ENCODE data around the gene LSM11.

LSM11 gene

DNA sequence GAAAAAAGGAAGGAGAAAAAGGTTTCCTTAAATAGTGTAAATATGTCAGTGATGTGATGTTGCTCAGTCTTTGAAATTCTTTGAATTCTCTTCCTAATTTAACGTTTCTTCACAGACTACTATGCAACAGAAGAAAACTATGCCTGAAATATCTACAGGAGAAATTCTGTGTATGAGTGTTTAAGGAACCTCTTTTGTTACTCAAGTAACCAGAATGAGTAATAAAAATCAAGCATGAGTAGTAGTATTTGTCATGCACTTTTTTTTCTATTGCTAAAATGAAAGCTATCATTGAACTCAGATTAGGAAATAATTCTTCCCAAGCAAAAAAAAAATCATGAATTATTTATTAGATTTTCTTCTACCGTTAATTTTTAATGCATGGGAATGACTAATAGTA is 32.6 kb upstream of the LSM11 start:
- TF ChIP-seq FOXP2 (optimal IDR thresholded peaks at IDR 0.05; ENCODE audit: borderline replicate concordance, extremely low read depth, extremely low read length, insufficient read depth) (no peak), POLR2AphosphoS5 (IDR thresholded peaks at IDR 0.05; ENCODE audit: low read depth, low read length) (no peak), TAF1 (IDR thresholded peaks at IDR 0.05; ENCODE audit: borderline replicate concordance, insufficient read depth, low read length) (no peak), SIN3A (IDR thresholded peaks at IDR 0.05; ENCODE audit: borderline replicate concordance, insufficient read depth, low read length) (no peak)
- TF ChIP-seq, protein P1, sequence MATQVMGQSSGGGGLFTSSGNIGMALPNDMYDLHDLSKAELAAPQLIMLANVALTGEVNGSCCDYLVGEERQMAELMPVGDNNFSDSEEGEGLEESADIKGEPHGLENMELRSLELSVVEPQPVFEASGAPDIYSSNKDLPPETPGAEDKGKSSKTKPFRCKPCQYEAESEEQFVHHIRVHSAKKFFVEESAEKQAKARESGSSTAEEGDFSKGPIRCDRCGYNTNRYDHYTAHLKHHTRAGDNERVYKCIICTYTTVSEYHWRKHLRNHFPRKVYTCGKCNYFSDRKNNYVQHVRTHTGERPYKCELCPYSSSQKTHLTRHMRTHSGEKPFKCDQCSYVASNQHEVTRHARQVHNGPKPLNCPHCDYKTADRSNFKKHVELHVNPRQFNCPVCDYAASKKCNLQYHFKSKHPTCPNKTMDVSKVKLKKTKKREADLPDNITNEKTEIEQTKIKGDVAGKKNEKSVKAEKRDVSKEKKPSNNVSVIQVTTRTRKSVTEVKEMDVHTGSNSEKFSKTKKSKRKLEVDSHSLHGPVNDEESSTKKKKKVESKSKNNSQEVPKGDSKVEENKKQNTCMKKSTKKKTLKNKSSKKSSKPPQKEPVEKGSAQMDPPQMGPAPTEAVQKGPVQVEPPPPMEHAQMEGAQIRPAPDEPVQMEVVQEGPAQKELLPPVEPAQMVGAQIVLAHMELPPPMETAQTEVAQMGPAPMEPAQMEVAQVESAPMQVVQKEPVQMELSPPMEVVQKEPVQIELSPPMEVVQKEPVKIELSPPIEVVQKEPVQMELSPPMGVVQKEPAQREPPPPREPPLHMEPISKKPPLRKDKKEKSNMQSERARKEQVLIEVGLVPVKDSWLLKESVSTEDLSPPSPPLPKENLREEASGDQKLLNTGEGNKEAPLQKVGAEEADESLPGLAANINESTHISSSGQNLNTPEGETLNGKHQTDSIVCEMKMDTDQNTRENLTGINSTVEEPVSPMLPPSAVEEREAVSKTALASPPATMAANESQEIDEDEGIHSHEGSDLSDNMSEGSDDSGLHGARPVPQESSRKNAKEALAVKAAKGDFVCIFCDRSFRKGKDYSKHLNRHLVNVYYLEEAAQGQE (IDR thresholded peaks at IDR 0.05; ENCODE audit: insufficient read depth in 1 of 2, low read depth in 2 of 2, low read length in 2 of 2), result no peak

DNA sequence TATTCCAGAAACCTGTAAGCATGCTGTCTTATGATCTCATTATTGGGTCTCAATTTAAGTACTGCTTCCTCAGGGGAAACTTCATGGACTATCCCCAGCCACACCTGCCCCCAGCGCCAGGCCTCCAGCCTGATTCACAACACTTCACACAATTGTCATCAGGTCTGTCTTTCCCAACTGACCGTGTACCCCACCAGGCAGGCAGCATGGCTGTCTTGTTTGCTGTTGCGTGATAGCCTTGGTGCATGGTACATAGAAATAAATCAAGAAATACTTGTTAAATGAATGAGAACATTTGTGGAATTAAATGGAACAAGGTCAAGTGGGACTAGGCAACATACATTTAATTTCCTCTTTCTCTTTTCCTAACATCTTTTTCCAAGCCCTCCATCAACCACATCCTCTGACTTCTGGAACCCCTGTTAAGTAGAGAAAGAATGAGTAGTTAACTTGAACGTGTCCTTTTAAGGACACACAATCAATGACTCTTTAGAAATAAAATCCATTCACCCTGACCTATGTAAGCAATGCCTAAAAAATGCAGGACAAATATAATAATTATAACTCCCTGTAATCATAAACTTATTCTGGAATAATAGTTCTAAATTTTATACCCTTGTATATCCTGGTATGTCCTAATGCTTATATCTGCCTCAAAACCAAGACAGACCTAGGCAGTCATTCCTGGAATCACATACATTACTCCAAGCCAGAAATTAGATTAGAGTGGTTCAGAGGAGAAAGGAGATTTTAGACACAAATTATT is 29.5 kb upstream of the LSM11 start:
- no peak for TF ChIP-seq POLR2AphosphoS5 (IDR thresholded peaks at IDR 0.05; ENCODE audit: low read depth, low read length)
- TF ChIP-seq TAF1 (IDR thresholded peaks at IDR 0.05; ENCODE audit: borderline replicate concordance, insufficient read depth, low read length), result no peak
- TF ChIP-seq, protein P1 (IDR thresholded peaks at IDR 0.05; ENCODE audit: insufficient read depth in 1 of 2, low read depth in 2 of 2, low read length in 2 of 2), result no peak
- no peak for TF ChIP-seq FOXP2 (optimal IDR thresholded peaks at IDR 0.05; ENCODE audit: borderline replicate concordance, extremely low read depth, extremely low read length, insufficient read depth)
- TF ChIP-seq SIN3A (IDR thresholded peaks at IDR 0.05; ENCODE audit: borderline replicate concordance, insufficient read depth, low read length), result no peak

DNA sequence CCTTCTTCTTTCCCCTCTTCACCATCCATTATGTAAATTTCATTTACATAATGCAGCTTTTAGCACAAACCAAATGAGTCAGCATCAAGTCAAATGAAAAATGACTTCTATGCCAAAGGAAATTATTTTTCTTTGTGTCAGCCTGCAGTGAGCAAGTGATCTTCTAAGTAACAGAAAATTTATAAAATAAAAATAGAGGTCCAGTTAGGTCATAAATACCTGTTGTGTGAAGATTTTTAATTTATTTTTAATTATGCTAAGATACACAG is 29.0 kb upstream of the LSM11 start:
- TF ChIP-seq TAF1 (IDR thresholded peaks at IDR 0.05; ENCODE audit: borderline replicate concordance, insufficient read depth, low read length), result no peak
- TF ChIP-seq FOXP2 (optimal IDR thresholded peaks at IDR 0.05; ENCODE audit: borderline replicate concordance, extremely low read depth, extremely low read length, insufficient read depth), result no peak
- TF ChIP-seq POLR2AphosphoS5 (IDR thresholded peaks at IDR 0.05; ENCODE audit: low read depth, low read length), result no peak
- no peak for TF ChIP-seq SIN3A (IDR thresholded peaks at IDR 0.05; ENCODE audit: borderline replicate concordance, insufficient read depth, low read length)
- TF ChIP-seq, protein P1 (IDR thresholded peaks at IDR 0.05; ENCODE audit: insufficient read depth in 1 of 2, low read depth in 2 of 2, low read length in 2 of 2), result no peak

DNA sequence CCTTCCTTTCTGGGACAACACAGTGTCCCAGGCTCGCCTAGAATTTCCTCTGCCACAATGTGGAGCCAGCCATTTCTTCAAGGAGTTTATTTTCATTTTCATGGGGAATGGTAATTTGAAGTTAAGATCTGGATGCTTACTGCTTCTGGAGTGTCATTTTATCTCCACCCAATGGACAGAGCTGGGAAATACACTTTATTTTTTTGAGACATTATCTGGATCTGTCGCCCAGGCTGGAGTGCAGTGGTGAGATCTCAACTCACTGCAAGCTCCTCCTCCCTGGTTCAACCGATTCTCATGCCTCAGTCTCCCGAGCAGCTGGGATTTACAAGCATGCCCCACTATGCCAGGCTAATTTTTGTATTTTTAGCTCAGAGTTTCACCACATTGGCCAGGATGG is 25.0 kb upstream of the LSM11 start:
- TF ChIP-seq POLR2AphosphoS5 (IDR thresholded peaks at IDR 0.05; ENCODE audit: low read depth, low read length) (no peak), FOXP2 (optimal IDR thresholded peaks at IDR 0.05; ENCODE audit: borderline replicate concordance, extremely low read depth, extremely low read length, insufficient read depth) (no peak), TAF1 (IDR thresholded peaks at IDR 0.05; ENCODE audit: borderline replicate concordance, insufficient read depth, low read length) (no peak), SIN3A (IDR thresholded peaks at IDR 0.05; ENCODE audit: borderline replicate concordance, insufficient read depth, low read length) (no peak)
- TF ChIP-seq, protein P1 (IDR thresholded peaks at IDR 0.05; ENCODE audit: insufficient read depth in 1 of 2, low read depth in 2 of 2, low read length in 2 of 2), result no peak

Measured in PFSK-1 (cell line).